Nephron (organoid): ENCODE results near the gene PIK3IP1.
A peak's percentile ranks its signal among the peaks of the same experiment; 100 is the strongest.

ENCODE experiments used
- H3K27ac Mint-ChIP-seq, 3 experiments: 2 replicates each; pipeline ENCODE4 v1.8.0; 2020; ENCODE audit warnings: mixed read lengths in 3 of 3, mild to moderate bottlenecking in 2 of 3, moderate library complexity in 1 of 3
- H3K27me3 Mint-ChIP-seq: 2 replicates; pipeline ENCODE4 v1.8.0; 2021; ENCODE audit warnings: low read depth, mild to moderate bottlenecking, moderate library complexity, mixed read lengths
- H3K36me3 Mint-ChIP-seq: 2 replicates; pipeline ENCODE4 v1.8.0; 2020; ENCODE audit warnings: low read depth, mixed read lengths
- H3K4me1 Mint-ChIP-seq: 2 replicates; pipeline ENCODE4 v1.8.0; 2020; ENCODE audit warnings: mixed read lengths
- H3K4me3 Mint-ChIP-seq, 3 experiments: 2 replicates each; pipeline ENCODE4 v1.8.0; 2020; ENCODE audit warnings: mild to moderate bottlenecking in 3 of 3, mixed read lengths in 3 of 3, moderate library complexity in 2 of 3
- H3K9me3 Mint-ChIP-seq: 2 replicates; pipeline ENCODE4 v1.8.0; 2020; ENCODE audit warnings: mixed read lengths
- CTCF ChIP-seq, 3 experiments: fragments of 200-600 bp; sonication (generic); IDR thresholded peaks; one replicate each; pipeline ENCODE4 v1.5.0; 2021; ENCODE audit warnings: antibody characterized with exemption in 3 of 3; ENCODE audit not compliant: unreplicated experiment in 3 of 3

Gene PIK3IP1

DNA sequence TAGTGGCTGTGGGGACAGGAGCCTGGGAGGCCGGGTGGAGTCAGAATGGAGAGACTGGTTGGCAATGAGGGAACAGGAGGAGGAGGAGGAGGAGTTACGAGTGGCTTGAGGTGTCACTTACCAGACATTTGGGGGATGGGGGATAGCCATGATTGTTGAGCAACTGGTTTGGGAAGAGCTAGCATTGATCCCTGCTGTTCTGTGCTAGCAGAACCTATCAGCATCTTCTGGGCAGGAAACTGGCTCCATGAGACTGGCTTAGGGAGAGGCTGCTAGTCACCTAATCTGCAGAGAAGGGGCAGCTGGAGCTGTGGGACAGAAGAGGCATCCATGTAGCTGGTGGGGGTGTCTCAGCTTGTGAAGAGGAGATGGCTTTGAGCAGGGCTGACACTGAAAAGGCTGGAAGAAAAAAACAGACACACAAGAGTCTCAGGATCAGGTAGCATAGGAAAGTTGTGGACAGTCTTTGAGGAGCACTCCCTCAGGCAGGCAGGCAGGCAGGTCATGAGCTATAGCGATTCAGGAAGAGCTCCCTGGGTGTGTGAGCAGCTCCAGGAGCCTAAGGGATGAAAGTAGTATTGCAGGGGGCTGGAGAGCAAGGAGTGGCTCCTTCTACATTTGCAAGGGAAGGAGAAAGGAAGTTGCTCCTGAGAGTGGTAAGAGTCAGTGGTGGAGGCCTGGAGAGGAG, 22.3 kb downstream of the PIK3IP1 start:
- TF ChIP-seq CTCF (IDR thresholded peaks at IDR 0.05; ENCODE audit: unreplicated experiment in 3 of 3): no peak
- peak overlapping the region in 1 of 3 experiments; percentile 51 for H3K4me3 Mint-ChIP-seq
- peaks cover 63% of the 10 kb centered on the region for H3K36me3 Mint-ChIP-seq
- H3K4me1 Mint-ChIP-seq: peaks cover 5% of the 10 kb centered on the region
- peaks cover 4% of the 10 kb centered on the region for H3K27me3 Mint-ChIP-seq
- H3K27ac Mint-ChIP-seq: peak overlapping the region; percentile 90 to 97 (median 93)
- H3K9me3 Mint-ChIP-seq: no peaks in the 10 kb centered on the region

DNA sequence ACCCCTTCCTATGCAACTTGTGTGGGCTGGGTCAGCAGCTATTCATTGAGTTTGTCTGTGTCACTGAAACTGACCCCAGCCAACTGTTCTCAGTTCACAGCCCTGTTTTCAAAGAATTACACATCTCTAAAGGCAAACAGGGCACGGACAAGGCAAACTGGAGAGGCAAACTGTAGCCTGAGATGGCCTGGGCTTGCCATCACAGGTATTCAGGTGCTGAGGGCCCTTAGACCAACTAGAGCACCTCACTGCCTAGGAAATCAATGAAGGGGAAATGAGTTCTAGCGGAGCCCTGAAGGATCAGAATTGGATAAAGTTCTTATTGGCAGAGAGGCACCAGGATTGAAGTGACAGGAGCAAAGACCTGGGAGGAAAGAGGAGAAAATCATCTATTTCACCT, 24.0 kb downstream of the PIK3IP1 start:
- Mint-ChIP-seq H3K4me1 (peaks cover 5% of the 10 kb centered on the region), H3K27ac (peak overlapping the region in 2 of 3 experiments; percentile 43 to 51)

GRCh38 chr22:31263896-31264640, 28.2 kb downstream of the PIK3IP1 start:
- Mint-ChIP-seq H3K27ac (peak overlapping the region in 2 of 3 experiments; percentile 25 to 67), H3K4me1 (peaks cover 7% of the 10 kb centered on the region), H3K4me3 (no peak overlapping the region), H3K36me3 (peaks cover 54% of the 10 kb centered on the region), H3K9me3 (no peaks in the 10 kb centered on the region), H3K27me3 (peaks cover 4% of the 10 kb centered on the region)
- TF ChIP-seq CTCF (IDR thresholded peaks at IDR 0.05; ENCODE audit: unreplicated experiment in 3 of 3): no peak

More for the DNA sequence above, 24.0 kb downstream of the PIK3IP1 start:
- Mint-ChIP-seq H3K9me3 (no peaks in the 10 kb centered on the region), H3K27me3 (peaks cover 4% of the 10 kb centered on the region), H3K36me3 (peaks cover 57% of the 10 kb centered on the region), H3K4me3 (no peak overlapping the region)
- no peak for TF ChIP-seq CTCF (IDR thresholded peaks at IDR 0.05; ENCODE audit: unreplicated experiment in 3 of 3)

- Mint-ChIP-seq H3K36me3 (peaks cover 54% of the 10 kb centered on the region), H3K9me3 (no peaks in the 10 kb centered on the region), H3K27me3 (no peaks in the 10 kb centered on the region), H3K27ac (peak overlapping the region; percentile 80 to 98 (median 97)), H3K4me3 (peak overlapping the region in 1 of 3 experiments; percentile 57), H3K4me1 (peaks cover 7% of the 10 kb centered on the region)
- TF ChIP-seq CTCF (IDR thresholded peaks at IDR 0.05; ENCODE audit: unreplicated experiment in 3 of 3): no peak
These were observed 29.8 kb downstream of the PIK3IP1 start for GRCh38 chr22:31262312-31263133.

DNA sequence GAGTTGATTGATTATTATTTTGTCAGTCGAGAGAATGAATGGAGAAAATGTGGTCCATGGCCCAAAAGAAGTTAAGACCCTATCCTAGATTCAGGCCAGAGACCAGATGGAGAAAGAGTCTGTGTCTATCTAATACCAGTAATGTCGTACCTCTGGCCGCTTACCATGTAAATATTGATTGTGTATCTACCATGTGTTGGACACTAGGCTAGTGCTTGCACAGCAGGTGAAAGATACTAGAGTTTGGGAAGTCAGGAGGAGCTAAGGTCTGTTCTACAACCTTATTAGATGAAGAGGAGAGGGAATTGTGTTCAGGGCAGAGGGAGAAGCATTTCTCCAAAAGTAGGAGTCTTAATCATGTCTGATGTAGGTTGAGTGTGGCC, 31.8 kb downstream of the PIK3IP1 start:
- H3K36me3 Mint-ChIP-seq: peaks cover 40% of the 10 kb centered on the region
- H3K4me1 Mint-ChIP-seq: peaks cover 10% of the 10 kb centered on the region
- no peaks in the 10 kb centered on the region for H3K9me3 Mint-ChIP-seq
- H3K27ac Mint-ChIP-seq: peak overlapping the region in 1 of 3 experiments; percentile 10
- no peaks in the 10 kb centered on the region for H3K27me3 Mint-ChIP-seq
- no peak for TF ChIP-seq CTCF (IDR thresholded peaks at IDR 0.05; ENCODE audit: unreplicated experiment in 3 of 3)
- no peak overlapping the region for H3K4me3 Mint-ChIP-seq
